ENCODE results near the gene RBMS3.

RBMS3 gene

GRCh38 chr3:29267226-29267625 is 13.6 kb upstream of the RBMS3 start:
- TF ChIP-seq CTCF (IDR thresholded peaks at IDR 0.05; ENCODE audit: insufficient read depth, low read length, poor library complexity, severe bottlenecking): no peak
- no peak for DNase-seq (ENCODE audit: extremely low read depth, insufficient read length)
- H3K36me3 ChIP-seq (ENCODE audit: control insufficient read depth, insufficient read depth, low read length): no peaks in the 10 kb centered on the region
- H3K27me3 ChIP-seq (replicated peaks; ENCODE audit: control insufficient read depth, insufficient read depth, low read length): no peaks in the 10 kb centered on the region
- no peak overlapping the region for H3K4me3 ChIP-seq (replicated peaks; ENCODE audit: low read depth, low read length)

GRCh38 chr3:29268651-29269050 is 12.2 kb upstream of the RBMS3 start:
- H3K36me3 ChIP-seq (ENCODE audit: control insufficient read depth, insufficient read depth, low read length): no peaks in the 10 kb centered on the region
- no peak overlapping the region for H3K4me3 ChIP-seq (replicated peaks; ENCODE audit: low read depth, low read length)
- no peaks in the 10 kb centered on the region for H3K27me3 ChIP-seq (replicated peaks; ENCODE audit: control insufficient read depth, insufficient read depth, low read length)
- TF ChIP-seq CTCF (IDR thresholded peaks at IDR 0.05; ENCODE audit: insufficient read depth, low read length, poor library complexity, severe bottlenecking): no peak
- no peak for DNase-seq (ENCODE audit: extremely low read depth, insufficient read length)

GRCh38 chr3:29270752-29271151 is 10.1 kb upstream of the RBMS3 start:
- Histone ChIP-seq H3K4me3 (replicated peaks; ENCODE audit: low read depth, low read length) (no peak overlapping the region), H3K27me3 (replicated peaks; ENCODE audit: control insufficient read depth, insufficient read depth, low read length) (no peaks in the 10 kb centered on the region), H3K36me3 (ENCODE audit: control insufficient read depth, insufficient read depth, low read length) (no peaks in the 10 kb centered on the region)
- no peak for DNase-seq (ENCODE audit: extremely low read depth, insufficient read length)
- no peak for TF ChIP-seq CTCF (IDR thresholded peaks at IDR 0.05; ENCODE audit: insufficient read depth, low read length, poor library complexity, severe bottlenecking)

- DNase-seq (ENCODE audit: extremely low read depth, insufficient read length): no peak
- no peaks in the 10 kb centered on the region for H3K36me3 ChIP-seq (ENCODE audit: control insufficient read depth, insufficient read depth, low read length)
- no peak for TF ChIP-seq CTCF (IDR thresholded peaks at IDR 0.05; ENCODE audit: insufficient read depth, low read length, poor library complexity, severe bottlenecking)
- no peak overlapping the region for H3K4me3 ChIP-seq (replicated peaks; ENCODE audit: low read depth, low read length)
- H3K27me3 ChIP-seq (replicated peaks; ENCODE audit: control insufficient read depth, insufficient read depth, low read length): no peaks in the 10 kb centered on the region
These were observed 9.4 kb upstream of the RBMS3 start for GRCh38 chr3:29271475-29271874.

GRCh38 chr3:29274667-29275066 is 6.2 kb upstream of the RBMS3 start:
- H3K27me3 ChIP-seq (replicated peaks; ENCODE audit: control insufficient read depth, insufficient read depth, low read length): no peaks in the 10 kb centered on the region
- no peak for DNase-seq (ENCODE audit: extremely low read depth, insufficient read length)
- TF ChIP-seq CTCF (IDR thresholded peaks at IDR 0.05; ENCODE audit: insufficient read depth, low read length, poor library complexity, severe bottlenecking): no peak

GRCh38 chr3:29275309-29275708 is 5.6 kb upstream of the RBMS3 start:
- TF ChIP-seq CTCF (IDR thresholded peaks at IDR 0.05; ENCODE audit: insufficient read depth, low read length, poor library complexity, severe bottlenecking): no peak
- Histone ChIP-seq H3K4me3 (replicated peaks; ENCODE audit: low read depth, low read length) (no peak overlapping the region), H3K27me3 (replicated peaks; ENCODE audit: control insufficient read depth, insufficient read depth, low read length) (no peaks in the 10 kb centered on the region), H3K36me3 (ENCODE audit: control insufficient read depth, insufficient read depth, low read length) (no peaks in the 10 kb centered on the region)
- DNase-seq (ENCODE audit: extremely low read depth, insufficient read length): no peak

More at GRCh38 chr3:29274667-29275066, 6.2 kb upstream of the RBMS3 start:
- Histone ChIP-seq H3K4me3 (replicated peaks; ENCODE audit: low read depth, low read length) (no peak overlapping the region), H3K36me3 (ENCODE audit: control insufficient read depth, insufficient read depth, low read length) (no peaks in the 10 kb centered on the region)
